Measurements from ENCODE around the gene ATP5F1C.
"Not testable (repeated sequence)": the region's sequence is repeated elsewhere in the genome, so short reads cannot be mapped to it uniquely, and the experiment has no call there.

ATP5F1C gene

DNA sequence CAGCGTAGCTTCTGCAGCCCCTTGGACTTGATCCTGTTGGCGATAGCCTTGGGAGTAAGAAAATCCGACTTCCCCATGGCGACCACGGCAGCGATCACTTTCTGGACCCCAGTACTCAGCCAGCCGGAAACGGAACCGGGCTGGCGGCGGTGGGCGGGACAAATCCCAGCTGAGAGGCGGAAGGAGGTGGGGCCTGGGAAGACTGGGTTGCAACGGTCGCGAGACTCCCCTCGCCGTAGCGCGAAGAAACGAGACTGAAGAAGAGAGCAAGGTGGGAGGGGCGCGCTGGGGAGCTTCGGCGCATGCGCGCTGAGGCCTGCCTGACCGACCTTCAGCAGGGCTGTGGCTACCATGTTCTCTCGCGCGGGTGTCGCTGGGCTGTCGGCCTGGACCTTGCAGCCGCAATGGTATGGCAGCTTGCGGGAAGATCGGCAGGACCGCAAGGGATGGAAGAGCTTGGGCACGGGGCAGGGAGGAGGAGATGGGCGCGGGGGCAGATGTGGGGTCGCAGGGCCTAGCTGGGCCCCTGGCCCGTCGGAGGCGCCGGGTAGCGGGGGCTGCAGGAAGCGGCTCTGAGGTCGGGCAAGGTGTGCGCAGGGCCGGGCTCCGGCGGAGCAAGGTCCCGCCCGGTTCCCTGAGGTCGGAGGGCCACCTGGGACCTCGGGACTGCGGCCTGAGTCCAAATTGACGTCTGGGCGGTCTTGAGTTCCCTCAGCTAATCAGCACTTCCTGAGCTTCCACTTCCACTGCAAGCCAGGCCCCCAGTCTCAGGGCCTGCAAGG is at the start of gene ATP5F1C, which contains the start of gene KIN:
Gene ATP5F1C (plus strand): TSS at position 321 of the 782 bp plus-strand sequence. CDS start 31 bp downstream, at position 352.
Gene KIN (minus strand): TSS at position 137 of the 782 bp plus-strand sequence. CDS start 60 bp downstream, at position 77.
- peak; percentile 79 for DNase-seq (ENCODE audit: low read depth)

DNA sequence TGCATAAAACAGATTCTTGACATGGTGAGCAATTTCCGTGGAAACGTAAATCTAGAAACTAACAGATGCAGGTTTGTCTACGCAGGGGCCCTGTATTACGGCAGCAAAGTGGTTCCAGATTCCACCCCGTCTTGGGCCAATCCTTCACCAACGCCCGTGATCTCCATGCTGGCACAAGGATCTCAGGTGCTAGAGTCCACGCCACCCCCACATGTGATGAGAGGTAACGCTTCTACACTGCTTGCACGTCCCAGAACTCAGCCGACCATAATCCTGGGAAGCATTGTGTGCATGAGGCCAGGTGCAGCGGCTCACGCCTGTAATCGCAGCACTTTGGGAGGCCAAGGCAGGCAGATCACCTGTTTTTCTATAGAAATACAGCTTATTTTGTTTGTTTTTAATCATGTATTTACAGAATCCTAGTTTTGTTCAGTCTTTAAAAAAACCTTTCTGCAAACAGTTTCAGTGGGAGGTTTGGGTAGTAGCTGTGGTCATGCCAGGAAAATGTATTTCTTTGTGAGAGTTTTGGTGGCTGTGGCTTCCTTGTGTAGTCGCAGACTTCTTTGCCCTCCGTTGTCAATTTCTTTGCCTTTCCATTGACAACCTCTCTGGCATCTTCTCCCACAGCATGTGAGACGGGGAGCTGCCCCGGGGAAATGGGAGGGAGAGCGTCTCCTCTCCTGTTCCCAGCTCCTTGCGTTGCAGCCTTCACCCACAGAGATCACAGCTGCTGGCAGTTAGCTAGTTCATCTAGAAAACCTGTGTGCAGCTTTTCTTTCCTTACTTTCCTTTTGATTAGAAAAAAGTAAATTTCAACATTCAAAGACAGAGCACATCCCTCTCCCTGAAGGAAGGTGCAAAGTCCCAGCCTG is 49.2 kb upstream of the ATP5F1C start:
- DNase-seq (ENCODE audit: low read depth), result no peak

DNA sequence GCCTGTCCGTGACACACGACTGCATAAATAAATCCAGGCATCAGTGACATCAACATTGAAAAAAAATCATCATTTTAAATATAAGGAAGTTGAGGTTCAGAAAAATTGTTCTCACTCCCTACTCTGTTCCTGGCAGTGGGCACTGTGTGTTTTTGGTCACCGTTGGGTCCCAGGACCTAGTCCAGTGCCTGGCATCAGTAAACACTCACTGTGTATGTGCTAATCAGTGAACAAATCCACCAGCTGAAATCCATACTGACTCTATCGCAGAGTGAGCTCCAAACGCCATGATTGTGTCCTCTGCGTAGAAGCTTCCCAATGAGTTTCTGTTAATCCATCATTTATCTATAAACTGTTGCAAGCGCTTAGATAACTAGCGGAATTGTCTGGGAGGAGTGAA is 43.7 kb upstream of the ATP5F1C start:
- no peak for DNase-seq (ENCODE audit: low read depth)

DNA sequence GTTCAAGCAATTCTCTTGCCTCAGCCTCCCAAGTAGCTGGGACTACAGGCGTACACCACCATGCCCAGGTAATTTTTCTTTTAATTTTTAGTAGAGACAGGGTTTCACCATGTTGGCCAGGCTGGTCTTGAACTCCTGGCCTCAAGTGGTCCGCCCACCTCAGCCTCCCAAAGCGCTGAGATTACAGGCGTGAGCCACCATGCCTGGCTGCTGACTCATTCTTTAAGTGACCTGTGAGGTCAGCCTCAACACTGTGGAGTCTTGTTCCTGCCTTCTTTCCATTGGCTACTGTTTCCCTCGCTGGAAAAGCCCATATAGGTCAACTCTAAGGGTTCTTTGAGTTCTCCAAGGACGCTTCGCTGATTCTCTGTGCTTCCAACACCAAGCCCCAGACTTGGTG is 39.3 kb upstream of the ATP5F1C start:
- not testable (repeated sequence) for DNase-seq (ENCODE audit: low read depth)

DNA sequence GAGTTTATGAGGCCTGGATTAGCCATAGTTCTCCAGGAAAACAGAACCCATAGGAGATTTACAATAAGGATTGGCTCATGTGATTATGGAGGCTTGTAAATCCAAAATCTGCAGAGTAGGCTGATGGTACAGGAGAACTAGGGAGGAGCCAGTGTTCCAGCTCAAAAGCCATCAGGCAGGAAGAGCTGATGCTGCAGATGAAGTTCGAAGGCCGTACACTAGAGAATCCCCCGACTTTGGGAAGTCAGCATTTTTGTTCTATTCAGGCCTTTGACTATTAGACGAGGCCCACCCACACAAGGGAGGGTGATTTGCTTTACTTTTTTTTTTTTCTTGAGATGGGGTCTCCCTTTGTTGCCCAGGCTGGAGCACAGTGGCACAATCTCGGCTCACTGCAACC is 37.8 kb upstream of the ATP5F1C start:
- no peak for DNase-seq (ENCODE audit: low read depth)

DNA sequence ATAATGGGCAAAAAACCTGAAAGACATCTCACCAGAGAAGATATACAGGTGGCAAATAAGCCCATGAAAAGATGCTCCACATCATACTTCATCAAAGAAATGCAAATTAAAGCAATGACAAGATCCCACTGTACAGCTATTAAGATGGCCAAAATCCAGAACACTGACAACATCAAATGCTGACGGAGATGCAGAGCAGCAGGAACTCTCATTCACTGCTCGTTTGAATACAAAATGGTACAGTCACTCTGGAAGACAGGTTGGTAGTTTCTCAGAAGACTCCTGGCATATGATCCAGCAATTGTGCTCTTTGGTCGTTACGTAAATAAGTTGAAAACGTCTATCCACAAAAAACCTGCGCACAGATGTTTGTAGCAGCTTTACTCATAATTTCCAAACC is 35.7 kb upstream of the ATP5F1C start:
- no peak for DNase-seq (ENCODE audit: low read depth)

DNA sequence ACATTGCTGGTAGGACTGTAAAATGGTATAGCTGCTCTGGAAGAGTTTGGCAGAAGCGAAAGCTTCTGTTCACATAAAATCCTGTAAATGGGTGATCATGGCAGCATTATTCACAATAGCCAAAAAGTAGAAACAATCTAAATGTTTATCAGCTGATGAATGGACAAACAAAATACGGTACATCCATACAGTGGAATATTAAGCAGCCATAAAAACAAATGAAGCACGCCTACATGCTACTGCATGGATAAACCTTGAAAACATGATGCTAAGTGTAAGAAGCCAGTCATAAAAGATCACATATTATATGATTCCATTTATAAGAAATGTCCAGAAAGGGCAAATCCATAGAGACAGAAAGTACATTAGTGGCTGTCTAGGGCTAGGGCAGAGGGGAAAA is 32.9 kb upstream of the ATP5F1C start:
- DNase-seq (ENCODE audit: low read depth), result no peak

DNA sequence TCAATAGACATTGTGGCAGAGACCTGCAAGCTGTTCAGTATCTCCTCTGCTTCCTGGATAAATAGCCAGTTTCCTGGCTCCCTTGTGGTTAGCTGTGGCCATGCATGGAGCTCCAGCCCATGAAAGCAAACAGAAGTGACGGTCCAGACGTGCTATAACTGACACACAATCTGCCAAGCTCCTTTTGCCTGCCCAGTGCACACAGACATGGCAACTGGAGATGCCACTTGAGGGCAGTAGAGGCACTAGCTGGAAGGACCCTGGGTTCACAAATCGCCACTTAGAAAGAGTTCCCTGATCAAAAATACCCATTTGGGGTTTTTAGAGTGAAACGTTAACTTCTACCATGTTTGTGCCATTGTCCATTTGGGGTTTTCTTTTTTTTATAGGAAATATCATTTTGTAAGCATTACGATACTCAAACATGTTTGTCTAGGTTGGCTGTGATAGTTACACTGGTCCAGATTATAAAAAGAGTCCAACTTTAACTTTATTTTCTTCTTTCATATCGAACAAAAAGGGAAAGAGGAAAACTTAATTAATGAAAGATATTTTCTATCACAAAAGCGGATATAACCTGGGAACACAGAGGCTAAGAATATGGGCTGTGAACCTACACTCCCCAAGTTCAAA is 31.5 kb upstream of the ATP5F1C start:
- DNase-seq (ENCODE audit: low read depth), result no peak

DNA sequence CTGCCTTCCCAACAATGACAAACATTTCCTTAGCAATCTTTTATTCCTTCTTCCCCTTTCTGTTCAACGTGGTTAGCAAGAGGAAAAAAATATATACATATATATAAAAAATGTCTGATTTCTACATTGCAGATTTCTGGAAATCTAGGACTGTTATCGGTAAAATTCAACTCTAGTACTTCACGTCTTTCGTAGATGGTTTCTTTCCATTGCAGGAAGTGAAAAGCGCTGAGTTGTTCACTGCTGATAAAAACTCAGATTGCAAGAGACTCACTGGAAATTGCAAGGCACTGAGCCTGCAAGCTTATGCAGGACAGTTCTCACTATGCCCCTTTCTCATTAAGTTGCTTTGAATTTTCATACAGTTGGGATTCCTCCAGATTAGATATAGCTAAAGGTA is 24.0 kb upstream of the ATP5F1C start:
- no peak for DNase-seq (ENCODE audit: low read depth)

DNA sequence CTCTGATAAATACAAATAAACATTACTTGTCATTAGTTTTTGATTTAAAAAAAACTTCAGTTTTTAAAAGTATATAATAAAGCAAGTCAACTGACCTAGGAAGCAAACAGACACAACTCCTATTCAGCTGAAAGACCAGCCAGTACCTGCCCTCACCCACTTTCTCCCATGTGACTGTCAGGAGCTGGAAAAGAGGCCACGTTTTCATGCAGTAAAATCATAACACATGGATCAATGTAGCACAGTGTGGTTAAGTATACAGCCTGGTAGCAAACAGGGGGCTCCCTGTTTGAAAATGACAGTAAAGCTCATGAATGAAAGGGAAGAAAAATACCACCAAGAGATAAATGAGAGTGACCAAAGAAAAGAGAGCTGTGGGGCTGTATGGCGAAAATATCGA is 21.7 kb upstream of the ATP5F1C start:
- no peak for DNase-seq (ENCODE audit: low read depth)

DNA sequence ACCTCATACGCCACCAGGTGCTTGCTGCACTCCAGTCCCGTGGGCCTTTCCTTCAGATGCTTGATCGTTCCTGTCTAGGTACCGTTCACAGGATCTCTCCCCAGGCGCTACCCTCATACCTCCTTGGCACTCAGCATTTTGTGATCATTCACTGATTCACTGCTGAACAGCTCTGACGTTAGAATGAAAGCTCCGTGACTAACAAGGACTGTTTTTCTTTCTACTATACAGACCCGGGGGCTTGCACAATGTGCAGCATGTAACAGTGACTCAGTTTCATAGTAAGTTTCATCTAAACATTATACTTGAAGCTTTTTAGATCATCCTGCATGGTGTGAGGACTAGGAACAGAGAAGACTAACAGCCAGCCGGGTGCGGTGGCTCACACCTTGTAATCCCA is 20.8 kb upstream of the ATP5F1C start:
- DNase-seq (ENCODE audit: low read depth), result peak; percentile 59

DNA sequence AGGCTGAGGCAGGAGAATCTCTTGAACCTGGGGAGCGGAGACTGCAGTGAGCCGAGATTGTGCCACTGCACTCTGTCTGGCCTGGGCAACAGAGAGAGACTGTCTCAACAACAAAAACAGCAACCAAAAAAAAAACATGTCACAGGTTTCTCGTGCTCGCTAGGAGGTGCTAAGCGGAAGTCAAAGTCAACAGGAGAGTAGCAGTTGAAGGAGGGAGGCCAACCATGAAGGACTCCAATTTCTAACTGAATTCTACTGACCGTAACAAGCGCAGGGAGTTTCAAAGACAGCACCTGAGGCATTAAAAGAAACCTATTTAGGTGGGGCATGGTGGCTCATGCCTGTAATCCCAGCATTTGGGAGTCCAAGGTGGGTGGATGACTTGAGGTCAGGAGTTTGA is 19.6 kb upstream of the ATP5F1C start:
- DNase-seq (ENCODE audit: low read depth), result no peak

DNA sequence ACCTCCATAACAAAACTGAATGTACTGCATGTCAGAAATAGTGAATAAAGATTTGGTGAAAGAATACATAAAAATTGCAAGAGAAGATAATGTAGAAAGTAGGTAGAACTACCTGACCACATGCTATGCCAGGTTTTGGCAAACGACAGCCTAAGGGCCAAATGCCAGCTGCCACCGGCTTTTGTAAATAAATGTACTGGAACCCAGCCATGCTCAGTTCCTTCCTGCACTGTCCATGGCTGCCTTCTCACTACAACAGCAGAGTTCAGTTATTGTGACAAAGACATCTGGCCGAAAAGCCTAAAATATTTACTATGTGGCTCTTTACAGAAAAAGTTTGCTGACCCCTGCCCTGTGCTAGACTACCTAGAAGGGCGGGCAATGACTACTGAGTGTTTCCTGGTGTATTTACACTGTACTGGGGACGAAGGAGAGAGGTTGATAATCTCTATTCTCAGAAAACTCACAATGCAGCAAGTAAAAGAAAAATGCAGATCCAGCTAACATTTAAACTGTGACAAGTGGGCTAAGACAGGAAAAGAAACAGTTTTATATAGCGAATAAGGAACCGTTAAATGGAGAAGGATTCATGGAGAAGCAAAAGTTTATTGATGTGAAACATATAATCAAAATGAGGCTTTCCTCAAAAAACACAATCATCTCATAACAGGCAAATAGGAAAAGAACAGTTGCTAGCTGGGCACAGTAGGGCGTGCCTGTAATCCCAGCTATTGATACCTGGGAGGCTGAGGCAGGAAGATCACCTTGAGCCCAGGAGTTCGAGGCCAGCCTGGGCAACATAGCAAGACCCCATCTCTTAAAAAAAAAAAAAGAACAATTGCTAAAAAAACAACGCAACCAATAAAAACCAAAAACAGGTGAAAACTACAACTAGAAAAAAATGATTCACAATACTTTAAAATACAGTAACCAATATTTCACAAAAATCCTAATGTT is 13.9 kb upstream of the ATP5F1C start:
- DNase-seq (ENCODE audit: low read depth), result no peak

DNA sequence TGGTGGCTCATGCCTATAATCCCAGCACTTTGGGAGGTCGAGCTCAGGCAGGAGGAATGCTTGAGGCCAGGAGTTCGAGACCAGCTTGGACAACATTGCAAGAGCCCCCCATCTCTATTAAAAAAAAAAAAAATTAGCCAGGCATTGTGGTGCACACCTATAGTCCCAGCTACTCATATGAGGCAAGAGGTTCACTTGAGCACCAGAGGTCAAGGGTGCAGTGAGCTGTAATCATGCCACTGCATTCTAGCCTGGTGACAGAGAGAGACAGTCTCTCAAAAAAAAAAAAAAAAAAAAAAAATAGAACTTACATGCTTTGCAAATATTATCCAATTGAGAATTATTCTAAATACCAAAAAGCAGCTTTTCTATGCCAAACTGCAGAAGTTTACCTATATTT is 11.2 kb upstream of the ATP5F1C start:
- no peak for DNase-seq (ENCODE audit: low read depth)

DNA sequence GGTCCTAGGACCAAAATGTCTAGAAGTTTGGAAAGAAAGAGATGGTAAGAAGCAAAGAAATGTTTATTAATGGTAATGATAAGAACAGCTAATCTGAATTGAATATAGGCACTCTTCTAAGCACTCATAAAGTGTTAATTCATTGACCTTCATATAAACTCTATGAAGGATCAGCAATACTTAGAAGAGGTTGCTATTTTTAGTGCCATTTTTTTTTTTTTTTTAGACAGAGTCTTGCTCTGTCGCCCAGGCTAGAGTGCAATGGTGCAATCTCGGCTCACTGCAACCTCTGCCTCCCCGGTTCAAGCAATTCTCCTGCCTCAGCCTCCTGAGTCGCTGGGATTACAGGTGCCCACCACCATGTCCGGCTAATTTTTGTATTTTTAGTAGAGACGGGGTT is 5.8 kb upstream of the ATP5F1C start:
- DNase-seq (ENCODE audit: low read depth), result not testable (repeated sequence)

DNA sequence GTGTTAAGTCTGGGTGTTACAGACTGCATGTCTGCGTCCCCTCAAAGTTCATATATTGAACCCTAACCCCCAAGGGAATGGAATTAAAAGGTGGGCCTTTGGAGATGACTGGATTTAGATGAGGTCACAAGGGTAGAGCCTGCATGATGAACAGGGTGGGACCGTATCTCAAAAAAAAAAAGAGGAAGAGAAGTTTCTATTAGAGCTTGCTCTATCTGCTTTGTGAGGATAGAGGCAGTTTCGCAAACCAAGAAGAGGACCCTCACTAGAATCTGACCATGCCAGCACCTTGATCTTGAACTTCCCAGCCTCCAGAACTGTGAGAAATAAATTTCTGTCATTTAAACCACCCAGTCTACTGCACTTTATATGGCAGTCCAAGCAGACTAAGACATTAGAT is 1.5 kb upstream of the ATP5F1C start:
- no peak for DNase-seq (ENCODE audit: low read depth)

DNA sequence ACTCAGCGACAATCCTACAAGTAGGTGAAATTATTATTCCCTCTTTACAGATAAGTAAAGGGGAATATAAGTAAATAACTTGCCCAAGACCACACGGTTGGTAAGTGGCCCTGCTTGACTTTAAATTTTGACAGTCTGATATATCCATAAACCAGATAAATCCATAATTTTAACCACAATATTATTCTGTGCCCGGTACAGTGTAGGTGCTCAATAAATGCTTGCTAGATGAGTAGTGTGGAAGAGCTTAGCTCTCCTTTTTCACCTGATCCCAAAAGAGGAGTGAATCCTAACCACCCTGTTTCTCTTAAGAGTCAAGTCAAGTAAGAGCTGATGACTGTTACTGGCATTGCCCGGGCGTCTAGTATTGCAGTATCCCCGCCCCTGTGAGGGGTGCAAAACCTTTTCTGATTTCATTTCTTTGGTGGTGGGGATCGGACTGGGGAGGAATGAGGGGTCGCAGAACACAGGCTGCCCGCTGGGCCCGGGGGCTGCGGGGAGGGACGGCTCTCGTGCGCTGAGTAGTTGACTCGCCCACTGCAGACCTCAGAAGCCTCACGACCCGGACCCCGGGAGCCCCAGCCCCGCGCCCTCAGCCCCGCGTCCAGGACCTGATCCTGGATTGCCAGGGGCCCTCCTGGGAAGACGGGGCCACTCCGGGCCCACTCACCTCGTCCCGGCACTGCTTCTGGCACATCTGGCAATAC is 674 bp upstream of the ATP5F1C start:
- DNase-seq (ENCODE audit: low read depth), result no peak

DNA sequence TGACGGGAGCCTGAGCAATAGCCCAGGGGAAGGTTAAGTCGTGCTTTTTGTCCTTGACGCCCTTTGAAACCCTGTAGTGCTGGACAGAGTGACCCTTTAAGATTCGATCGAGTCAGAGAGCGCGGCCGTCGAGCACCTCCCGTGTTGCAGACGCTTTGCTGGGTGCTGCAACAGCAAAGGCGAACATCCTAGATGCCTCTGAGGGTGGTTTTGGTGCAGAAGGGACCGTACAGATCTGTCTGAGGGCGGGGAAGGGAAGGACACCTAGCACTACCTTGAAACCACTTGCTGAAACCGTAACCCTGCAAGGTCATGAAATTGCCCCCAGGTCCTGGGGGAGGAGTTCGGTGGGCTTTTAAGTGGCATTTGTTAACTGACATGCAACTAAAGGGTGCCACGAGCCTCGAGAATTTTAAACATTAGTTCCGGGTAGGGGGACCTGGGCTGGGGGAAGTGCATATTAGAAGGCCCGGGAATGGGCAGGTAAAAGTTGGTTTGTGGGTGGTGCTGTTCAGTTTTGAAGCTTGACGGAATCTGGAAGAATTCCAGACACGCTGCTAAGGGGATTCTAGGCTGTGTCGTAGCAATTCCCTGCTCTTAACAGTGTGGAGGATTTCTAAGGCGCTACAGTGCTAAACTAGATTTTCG is 786 bp downstream of the ATP5F1C start:
- no peak for DNase-seq (ENCODE audit: low read depth)

DNA sequence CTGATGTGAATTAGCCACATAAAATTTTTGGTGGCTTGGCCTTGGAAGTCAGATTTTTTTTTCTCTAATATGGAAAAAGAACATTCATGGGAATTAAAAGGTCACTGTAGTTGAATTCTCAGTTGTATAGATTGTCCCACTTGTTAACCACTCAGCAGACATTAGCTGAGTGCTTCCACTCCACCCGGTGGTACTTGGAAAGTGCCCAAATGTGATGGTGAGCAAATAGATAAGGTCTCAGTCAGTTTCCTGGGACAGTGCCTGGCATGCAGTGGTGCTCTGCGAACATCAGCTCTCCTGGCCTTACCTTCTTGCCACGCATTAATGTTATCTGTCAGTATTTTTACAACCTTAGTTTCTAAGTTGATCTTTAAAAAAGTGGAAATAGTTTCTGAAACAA is 1.4 kb downstream of the ATP5F1C start:
- no peak for DNase-seq (ENCODE audit: low read depth)

DNA sequence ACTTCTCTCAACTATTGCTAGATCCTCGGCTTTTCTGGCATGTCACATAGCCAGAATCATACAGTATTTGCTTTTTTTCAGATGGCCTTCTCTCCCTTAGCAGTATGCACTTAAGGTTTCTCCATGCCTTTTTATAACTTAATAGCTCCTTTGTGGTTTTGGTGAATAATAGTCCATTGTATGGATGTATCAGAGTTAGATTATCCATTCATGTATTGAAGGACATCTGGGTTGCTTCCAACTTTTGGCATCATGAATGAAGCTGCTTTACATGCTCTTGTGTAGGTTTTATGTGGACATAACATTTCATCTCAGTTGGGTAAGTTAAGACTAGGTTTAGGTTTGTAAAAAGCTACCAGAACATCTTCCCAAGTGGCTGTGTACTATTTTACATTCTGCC is 4.6 kb downstream of the ATP5F1C start:
- no peak for DNase-seq (ENCODE audit: low read depth)
